GM12878 (cell line): ENCODE measurements around the gene PPP2R5C. TPM values are rescaled to one million over a fixed set of nuclear protein-coding genes. Genes with fewer than 3 reads are reported as not detected.

Experiments used
- ATF3 ChIP-seq: IDR thresholded peaks from 2 replicates; pipeline ENCODE4 v1.6.1; 2011; ENCODE audit warnings: low read depth, mild to moderate bottlenecking, low read length, moderate library complexity, borderline replicate concordance; ENCODE audit errors: extremely low read depth
- CHD4 ChIP-seq: fragments of 200-600 bp; sonication (generic); IDR thresholded peaks from 2 replicates; pipeline ENCODE4 v1.6.1; 2016; ENCODE audit warnings: mild to moderate bottlenecking
- ETV6 ChIP-seq, 2 experiments: fragments of 450-650 bp in 1 of 2; IDR thresholded peaks in 1 of 2; conservative IDR thresholded peaks in 1 of 2; 2 replicates each; pipeline ENCODE4 v1.6.1; 2014; ENCODE audit warnings: antibody characterized with exemption in 1 of 2, borderline replicate concordance in 1 of 2, low read depth in 1 of 2, mild to moderate bottlenecking in 1 of 2, moderate library complexity in 1 of 2
- FOXK2 ChIP-seq: fragments of 450-650 bp; IDR thresholded peaks from 2 replicates; pipeline ENCODE4 v1.6.1; 2017; ENCODE audit warnings: mild to moderate bottlenecking, moderate library complexity
- HDAC6 ChIP-seq: fragments of 200-600 bp; sonication (generic); IDR thresholded peaks from one replicate; pipeline ENCODE4 v1.8.0; 2017; ENCODE audit warnings: antibody characterized with exemption; ENCODE audit not compliant: unreplicated experiment
- JUNB ChIP-seq: IDR thresholded peaks from 2 replicates; pipeline ENCODE4 v1.6.1; 2016; ENCODE audit warnings: antibody characterized with exemption, mild to moderate bottlenecking
- LARP7 ChIP-seq: fragments of 450-650 bp; IDR thresholded peaks from 2 replicates; pipeline ENCODE4 v1.6.1; 2017; ENCODE audit warnings: mild to moderate bottlenecking
- MAX ChIP-seq: IDR thresholded peaks from 2 replicates; pipeline ENCODE4 v1.6.1; 2012; ENCODE audit warnings: low read depth, low read length, improper control_type of control experiment
- MEF2A ChIP-seq: IDR thresholded peaks from 2 replicates; pipeline ENCODE4 v1.6.1; 2011; ENCODE audit warnings: low read depth, mild to moderate bottlenecking, low read length, moderate library complexity; ENCODE audit not compliant: insufficient read depth
- NFYB ChIP-seq: IDR thresholded peaks from 2 replicates; pipeline ENCODE4 v1.6.1; 2011; ENCODE audit warnings: low read depth, mild to moderate bottlenecking, low read length, improper control_type of control experiment, moderate library complexity; ENCODE audit not compliant: insufficient read depth
- PKNOX1 ChIP-seq: fragments of 450-650 bp; IDR thresholded peaks from 2 replicates; pipeline ENCODE4 v1.6.1; 2016; ENCODE audit warnings: mild to moderate bottlenecking
- RCOR1 ChIP-seq: conservative IDR thresholded peaks from 2 replicates; pipeline ENCODE4 v1.6.1; 2012; ENCODE audit warnings: low read depth, low read length, improper control_type of control experiment
- RFX5 ChIP-seq: IDR thresholded peaks from 2 replicates; pipeline ENCODE4 v1.6.1; 2011; ENCODE audit warnings: low read depth, low read length, improper control_type of control experiment
- SPI1 ChIP-seq: IDR thresholded peaks from 2 replicates; pipeline ENCODE4 v1.6.1; 2011; ENCODE audit warnings: low read depth, mild to moderate bottlenecking, low read length, moderate library complexity, borderline replicate concordance; ENCODE audit not compliant: insufficient read depth
- SREBF2 ChIP-seq: IDR thresholded peaks from 2 replicates; pipeline ENCODE4 v1.6.1; 2012; ENCODE audit warnings: mild to moderate bottlenecking, low read length
- STAT1 ChIP-seq: fragments of 450-650 bp; conservative IDR thresholded peaks from 2 replicates; pipeline ENCODE4 v1.6.1; 2014; ENCODE audit warnings: antibody characterized with exemption, mild to moderate bottlenecking
- TBL1XR1 ChIP-seq: IDR thresholded peaks from 2 replicates; pipeline ENCODE4 v1.6.1; 2012; ENCODE audit warnings: low read depth, low read length, improper control_type of control experiment
- TCF3 ChIP-seq: IDR thresholded peaks from 2 replicates; pipeline ENCODE4 v1.6.1; 2012; ENCODE audit warnings: low read depth, mild to moderate bottlenecking, low read length, borderline replicate concordance; ENCODE audit not compliant: insufficient read depth
- USF2 ChIP-seq: IDR thresholded peaks from 2 replicates; pipeline ENCODE4 v1.6.1; 2011; ENCODE audit warnings: low read depth, low read length, improper control_type of control experiment, borderline replicate concordance
- YBX1 ChIP-seq: fragments of 450-650 bp; IDR thresholded peaks from 2 replicates; pipeline ENCODE4 v1.6.1; 2016; ENCODE audit warnings: antibody characterized with exemption
- ZBED1 ChIP-seq: IDR thresholded peaks from 2 replicates; pipeline ENCODE4 v1.6.1; 2016; ENCODE audit warnings: borderline replicate concordance
- ZNF24 ChIP-seq: fragments of 450-650 bp; IDR thresholded peaks from 2 replicates; pipeline ENCODE4 v1.6.1; 2017; ENCODE audit warnings: antibody characterized with exemption, mild to moderate bottlenecking
- polyA plus RNA-seq, 11 experiments: library from polyadenylated mRNA; depleted of rRNA in 4 of 11; unstranded in 6 of 11; stranded (reverse) in 5 of 11; fragments of >200 nt; fragmentation: Nextera tagmentation in 4 of 11; fragmentation: Illumina TruSeq in 1 of 11; extraction: Ambion mirVana in 4 of 11; extraction: Trizol in 1 of 11; gene quantifications; 1 replicate in 1 of 11; 2 replicates in 10 of 11; pipeline versions ENCODE4 v1.2.1 to v1.2.3, GENCODE V29; 2011 to 2016; ENCODE audit warnings: inconsistent platforms in 2 of 11, missing spikeins in 2 of 11, low read depth in 1 of 11
- total RNA-seq, 4 experiments: library from RNA; depleted of rRNA in 3 of 4; stranded (reverse); fragments of >200 nt in 3 of 4; fragmentation: Illumina TruSeq in 1 of 4; extraction: Trizol in 1 of 4; gene quantifications; 2 replicates each; pipeline versions ENCODE4 v1.2.1 to v1.2.3, GENCODE V29; 2013 to 2021
- TF ChIP-seq, protein P1 (sequence below), 3 experiments: IDR thresholded peaks in 2 of 3; conservative IDR thresholded peaks in 1 of 3; 2 replicates each; pipeline ENCODE4 v1.5.1; 2011; ENCODE audit warnings: low read depth in 3 of 3, low read length in 3 of 3, mild to moderate bottlenecking in 3 of 3, control low read depth in 2 of 3, moderate library complexity in 2 of 3, inconsistent platforms in 1 of 3, mixed read lengths in 1 of 3; ENCODE audit not compliant: control insufficient read depth in 2 of 3, insufficient read depth in 1 of 3; ENCODE audit errors: extremely low read depth in 1 of 3
- TF ChIP-seq, protein P2 (sequence below): fragments of 450-650 bp; formaldehyde crosslinking; IDR thresholded peaks from 2 replicates; pipeline ENCODE4 v1.5.0; 2022; ENCODE audit warnings: mild to moderate bottlenecking, missing genetic modification characterization

The PPP2R5C gene
- total and polyA plus RNA-seq, 10 of the 15 experiments (the other 5 are each of a cell fraction or from before 2014, with no cell fraction given) = 106 to 199 (median 144) TPM

DNA sequence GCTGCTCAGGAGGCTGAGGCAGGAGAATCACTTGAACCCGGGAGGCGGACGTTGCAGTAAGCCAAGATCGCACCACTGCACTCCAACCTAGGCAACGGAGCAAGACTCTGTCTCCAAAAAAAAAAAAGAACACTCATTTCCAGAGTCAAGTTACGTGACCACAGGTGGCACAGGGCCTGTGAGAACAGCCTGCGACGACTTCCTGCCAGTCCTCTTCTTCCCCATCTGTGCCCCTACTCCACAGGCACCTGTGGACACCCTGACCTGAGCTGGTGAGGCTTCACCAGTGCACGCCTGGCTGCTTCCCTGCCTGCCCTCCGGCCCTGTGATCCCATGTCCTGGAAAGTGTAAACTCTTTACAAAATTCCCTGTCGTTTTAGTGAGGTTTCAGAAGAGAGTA, 77.7 kb downstream of the PPP2R5C start (continued):
- TF ChIP-seq NFYB (no peak), USF2 (no peak), HDAC6 (no peak), ETV6 (conservative IDR thresholded peaks at IDR 0.05 in 1 of 2, IDR thresholded peaks at IDR 0.05 in 1 of 2; ENCODE audit: borderline replicate concordance in 1 of 2, low read depth in 1 of 2) (peak in 1 of 2 experiments; percentile 74; a peak in 2 of 4 replicates), ATF3 (no peak), PKNOX1 (no peak), LARP7 (no peak), RFX5 (no peak), CHD4 (no peak), SPI1 (no peak), YBX1 (no peak), ZBED1 (no peak; the same call in 1 of the 2 replicates), TBL1XR1 (no peak), ZNF24 (no peak), MAX (no peak), TCF3 (peak; percentile 94), MEF2A (0 out of 2 replicates have a peak, but pooled peaks have one; percentile 23), SREBF2 (no peak), RCOR1 (no peak), FOXK2 (no peak), STAT1 (no peak), JUNB (peak; percentile 85)
- TF ChIP-seq, protein P1, sequence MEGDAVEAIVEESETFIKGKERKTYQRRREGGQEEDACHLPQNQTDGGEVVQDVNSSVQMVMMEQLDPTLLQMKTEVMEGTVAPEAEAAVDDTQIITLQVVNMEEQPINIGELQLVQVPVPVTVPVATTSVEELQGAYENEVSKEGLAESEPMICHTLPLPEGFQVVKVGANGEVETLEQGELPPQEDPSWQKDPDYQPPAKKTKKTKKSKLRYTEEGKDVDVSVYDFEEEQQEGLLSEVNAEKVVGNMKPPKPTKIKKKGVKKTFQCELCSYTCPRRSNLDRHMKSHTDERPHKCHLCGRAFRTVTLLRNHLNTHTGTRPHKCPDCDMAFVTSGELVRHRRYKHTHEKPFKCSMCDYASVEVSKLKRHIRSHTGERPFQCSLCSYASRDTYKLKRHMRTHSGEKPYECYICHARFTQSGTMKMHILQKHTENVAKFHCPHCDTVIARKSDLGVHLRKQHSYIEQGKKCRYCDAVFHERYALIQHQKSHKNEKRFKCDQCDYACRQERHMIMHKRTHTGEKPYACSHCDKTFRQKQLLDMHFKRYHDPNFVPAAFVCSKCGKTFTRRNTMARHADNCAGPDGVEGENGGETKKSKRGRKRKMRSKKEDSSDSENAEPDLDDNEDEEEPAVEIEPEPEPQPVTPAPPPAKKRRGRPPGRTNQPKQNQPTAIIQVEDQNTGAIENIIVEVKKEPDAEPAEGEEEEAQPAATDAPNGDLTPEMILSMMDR (IDR thresholded peaks at IDR 0.05 in 2 of 3, conservative IDR thresholded peaks at IDR 0.05 in 1 of 3; ENCODE audit: control insufficient read depth in 2 of 3, extremely low read depth in 1 of 3, insufficient read depth in 1 of 3, low read depth in 3 of 3, low read length in 3 of 3) = no peak
- TF ChIP-seq, protein P2, sequence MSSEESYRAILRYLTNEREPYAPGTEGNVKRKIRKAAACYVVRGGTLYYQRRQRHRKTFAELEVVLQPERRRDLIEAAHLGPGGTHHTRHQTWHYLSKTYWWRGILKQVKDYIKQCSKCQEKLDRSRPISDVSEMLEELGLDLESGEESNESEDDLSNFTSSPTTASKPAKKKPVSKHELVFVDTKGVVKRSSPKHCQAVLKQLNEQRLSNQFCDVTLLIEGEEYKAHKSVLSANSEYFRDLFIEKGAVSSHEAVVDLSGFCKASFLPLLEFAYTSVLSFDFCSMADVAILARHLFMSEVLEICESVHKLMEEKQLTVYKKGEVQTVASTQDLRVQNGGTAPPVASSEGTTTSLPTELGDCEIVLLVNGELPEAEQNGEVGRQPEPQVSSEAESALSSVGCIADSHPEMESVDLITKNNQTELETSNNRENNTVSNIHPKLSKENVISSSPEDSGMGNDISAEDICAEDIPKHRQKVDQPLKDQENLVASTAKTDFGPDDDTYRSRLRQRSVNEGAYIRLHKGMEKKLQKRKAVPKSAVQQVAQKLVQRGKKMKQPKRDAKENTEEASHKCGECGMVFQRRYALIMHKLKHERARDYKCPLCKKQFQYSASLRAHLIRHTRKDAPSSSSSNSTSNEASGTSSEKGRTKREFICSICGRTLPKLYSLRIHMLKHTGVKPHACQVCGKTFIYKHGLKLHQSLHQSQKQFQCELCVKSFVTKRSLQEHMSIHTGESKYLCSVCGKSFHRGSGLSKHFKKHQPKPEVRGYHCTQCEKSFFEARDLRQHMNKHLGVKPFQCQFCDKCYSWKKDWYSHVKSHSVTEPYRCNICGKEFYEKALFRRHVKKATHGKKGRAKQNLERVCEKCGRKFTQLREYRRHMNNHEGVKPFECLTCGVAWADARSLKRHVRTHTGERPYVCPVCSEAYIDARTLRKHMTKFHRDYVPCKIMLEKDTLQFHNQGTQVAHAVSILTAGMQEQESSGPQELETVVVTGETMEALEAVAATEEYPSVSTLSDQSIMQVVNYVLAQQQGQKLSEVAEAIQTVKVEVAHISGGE = no peak
